Gastroesophageal sphincter (tissue), 3 donors: ENCODE data around the gene BIN2.

Experiments
- EP300 ChIP-seq: sonication (generic); formaldehyde crosslinking; IDR thresholded peaks from one replicate; pipeline ENCODE4 v1.6.1; 2017; ENCODE audit warnings: antibody characterized with exemption, mild to moderate bottlenecking
- POLR2A ChIP-seq, 2 donors: fragments of 450-650 bp; IDR thresholded peaks; one replicate each; pipeline ENCODE4 v1.6.1; 2017; ENCODE audit warnings: antibody characterized with exemption in 2 of 2, mild to moderate bottlenecking in 2 of 2, moderate library complexity in 1 of 2
- POLR2AphosphoS5 ChIP-seq: sonication (generic); formaldehyde crosslinking; IDR thresholded peaks from one replicate; pipeline ENCODE4 v1.6.1; 2017; ENCODE audit warnings: antibody characterized with exemption
- TF ChIP-seq, protein P1 (sequence below), 4 experiments: fragments of 200-600 bp in 2 of 4; fragments of 450-650 bp in 2 of 4; sonication (generic) in 1 of 4; IDR thresholded peaks; one replicate each; pipeline ENCODE4 v1.5.1; 2017 to 2019; ENCODE audit warnings: antibody characterized with exemption in 4 of 4, mild to moderate bottlenecking in 2 of 4, moderate library complexity in 2 of 4

DNA sequence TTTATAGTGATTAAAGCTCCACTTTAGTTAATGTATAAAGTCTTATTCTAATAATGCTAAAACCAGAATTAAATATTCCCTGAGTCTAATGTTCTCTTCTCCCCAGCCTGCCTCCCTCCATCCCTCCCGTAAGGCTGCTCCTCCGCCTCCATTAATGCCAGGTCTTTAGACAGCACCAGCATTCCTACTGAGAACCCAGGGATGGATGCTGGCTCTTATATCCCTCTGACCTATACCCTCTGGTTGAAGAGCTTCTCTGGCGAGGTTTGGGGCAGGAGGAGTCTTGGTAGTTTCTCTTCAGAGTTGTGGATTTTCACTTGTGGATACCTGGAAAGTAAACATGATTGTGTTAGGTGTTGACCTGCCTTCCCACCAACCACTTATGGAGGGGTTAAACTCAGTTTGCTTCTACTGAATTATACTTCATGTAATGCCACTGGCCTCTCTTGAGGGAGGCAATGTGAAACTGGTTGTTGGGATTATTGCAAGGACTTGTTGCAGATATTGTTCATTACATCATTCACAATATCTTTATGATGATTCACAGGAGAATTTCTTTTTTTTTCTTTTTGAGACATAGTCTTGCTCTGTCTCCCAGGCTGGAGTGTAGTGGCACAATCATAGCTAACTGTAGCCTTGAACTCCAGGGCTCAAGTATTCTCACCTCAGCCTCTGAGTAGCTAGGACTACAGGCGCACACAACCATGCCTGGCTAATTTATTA lies 42.6 kb downstream of the BIN2 start:
- TF ChIP-seq, protein P1, sequence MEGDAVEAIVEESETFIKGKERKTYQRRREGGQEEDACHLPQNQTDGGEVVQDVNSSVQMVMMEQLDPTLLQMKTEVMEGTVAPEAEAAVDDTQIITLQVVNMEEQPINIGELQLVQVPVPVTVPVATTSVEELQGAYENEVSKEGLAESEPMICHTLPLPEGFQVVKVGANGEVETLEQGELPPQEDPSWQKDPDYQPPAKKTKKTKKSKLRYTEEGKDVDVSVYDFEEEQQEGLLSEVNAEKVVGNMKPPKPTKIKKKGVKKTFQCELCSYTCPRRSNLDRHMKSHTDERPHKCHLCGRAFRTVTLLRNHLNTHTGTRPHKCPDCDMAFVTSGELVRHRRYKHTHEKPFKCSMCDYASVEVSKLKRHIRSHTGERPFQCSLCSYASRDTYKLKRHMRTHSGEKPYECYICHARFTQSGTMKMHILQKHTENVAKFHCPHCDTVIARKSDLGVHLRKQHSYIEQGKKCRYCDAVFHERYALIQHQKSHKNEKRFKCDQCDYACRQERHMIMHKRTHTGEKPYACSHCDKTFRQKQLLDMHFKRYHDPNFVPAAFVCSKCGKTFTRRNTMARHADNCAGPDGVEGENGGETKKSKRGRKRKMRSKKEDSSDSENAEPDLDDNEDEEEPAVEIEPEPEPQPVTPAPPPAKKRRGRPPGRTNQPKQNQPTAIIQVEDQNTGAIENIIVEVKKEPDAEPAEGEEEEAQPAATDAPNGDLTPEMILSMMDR (IDR thresholded peaks at IDR 0.05): no peak
- TF ChIP-seq POLR2AphosphoS5 (no peak), POLR2A (IDR thresholded peaks at IDR 0.05) (no peak), EP300 (no peak)
